ENCODE measurements around the gene DXO.
A peak's percentile ranks its signal among the peaks of the same experiment; 100 is the strongest.

The DXO gene

GRCh38 chr6:31958412-31958740 lies 13.6 kb downstream of the DXO start:
- H3K9me3 ChIP-seq (ENCODE audit: control insufficient read depth, insufficient read depth, low read length), result no peaks in the 10 kb centered on the region
- H3K27ac ChIP-seq (ENCODE audit: low read length), result no peak overlapping the region
- peaks cover 36% of the 10 kb centered on the region for H3K36me3 ChIP-seq (ENCODE audit: control insufficient read depth, insufficient read depth, low read length)
- no CpG with 5 or more reads among the region's 11 CpGs for WGBS (ENCODE audit: insufficient coverage, insufficient read length)
- no peak for DNase-seq (ENCODE audit: low read depth, low spot score)
- H3K27me3 ChIP-seq (ENCODE audit: control insufficient read depth, insufficient read depth, low read length), result no peaks in the 10 kb centered on the region
- peak overlapping the region; percentile 94 for H3K4me3 ChIP-seq (ENCODE audit: low read length)
- 0 out of 2 replicates have a peak, but pooled peaks cover 1% of the 10 kb centered on the region for H3K4me1 ChIP-seq (ENCODE audit: control insufficient read depth, insufficient read depth, low read length)

GRCh38 chr6:31956796-31957195 lies 15.1 kb downstream of the DXO start:
- H3K9me3 ChIP-seq (ENCODE audit: control insufficient read depth, insufficient read depth, low read length), result no peaks in the 10 kb centered on the region
- H3K4me1 ChIP-seq (ENCODE audit: control insufficient read depth, insufficient read depth, low read length), result 0 out of 2 replicates have a peak, but pooled peaks cover 1% of the 10 kb centered on the region
- no peak overlapping the region for H3K4me3 ChIP-seq (ENCODE audit: low read length)
- H3K27ac ChIP-seq (ENCODE audit: low read length), result no peak overlapping the region
- no peaks in the 10 kb centered on the region for H3K27me3 ChIP-seq (ENCODE audit: control insufficient read depth, insufficient read depth, low read length)
- H3K36me3 ChIP-seq (ENCODE audit: control insufficient read depth, insufficient read depth, low read length), result peaks cover 32% of the 10 kb centered on the region
- WGBS (ENCODE audit: insufficient coverage, insufficient read length), result no CpG with 5 or more reads among the region's 3 CpGs
- DNase-seq (ENCODE audit: low read depth, low spot score), result no peak

GRCh38 chr6:31954511-31954910 lies 17.4 kb downstream of the DXO start:
- H3K27ac ChIP-seq (ENCODE audit: low read length), result no peak overlapping the region
- no peak for DNase-seq (ENCODE audit: low read depth, low spot score)
- no peak overlapping the region for H3K4me3 ChIP-seq (ENCODE audit: low read length)
- no CpG with 5 or more reads among the region's 28 CpGs for WGBS (ENCODE audit: insufficient coverage, insufficient read length)
- H3K9me3 ChIP-seq (ENCODE audit: control insufficient read depth, insufficient read depth, low read length), result no peaks in the 10 kb centered on the region
- H3K4me1 ChIP-seq (ENCODE audit: control insufficient read depth, insufficient read depth, low read length), result 0 out of 2 replicates have a peak, but pooled peaks cover 1% of the 10 kb centered on the region
- H3K27me3 ChIP-seq (ENCODE audit: control insufficient read depth, insufficient read depth, low read length), result no peaks in the 10 kb centered on the region
- H3K36me3 ChIP-seq (ENCODE audit: control insufficient read depth, insufficient read depth, low read length), result peaks cover 31% of the 10 kb centered on the region

GRCh38 chr6:31952890-31953289 lies 19.0 kb downstream of the DXO start:
- peaks cover 31% of the 10 kb centered on the region for H3K36me3 ChIP-seq (ENCODE audit: control insufficient read depth, insufficient read depth, low read length)
- WGBS (ENCODE audit: insufficient coverage, insufficient read length), result no CpG with 5 or more reads among the region's 5 CpGs
- no peaks in the 10 kb centered on the region for H3K9me3 ChIP-seq (ENCODE audit: control insufficient read depth, insufficient read depth, low read length)
- no peak overlapping the region for H3K4me3 ChIP-seq (ENCODE audit: low read length)
- no peaks in the 10 kb centered on the region for H3K4me1 ChIP-seq (ENCODE audit: control insufficient read depth, insufficient read depth, low read length)
- no peak for DNase-seq (ENCODE audit: low read depth, low spot score)
- no peak overlapping the region for H3K27ac ChIP-seq (ENCODE audit: low read length)
- H3K27me3 ChIP-seq (ENCODE audit: control insufficient read depth, insufficient read depth, low read length), result no peaks in the 10 kb centered on the region

- no peaks in the 10 kb centered on the region for H3K9me3 ChIP-seq (ENCODE audit: control insufficient read depth, insufficient read depth, low read length)
- H3K27me3 ChIP-seq (ENCODE audit: control insufficient read depth, insufficient read depth, low read length), result no peaks in the 10 kb centered on the region
- no peaks in the 10 kb centered on the region for H3K4me1 ChIP-seq (ENCODE audit: control insufficient read depth, insufficient read depth, low read length)
- no peak overlapping the region for H3K4me3 ChIP-seq (ENCODE audit: low read length)
- DNase-seq (ENCODE audit: low read depth, low spot score), result peak; percentile 25
- no peak overlapping the region for H3K27ac ChIP-seq (ENCODE audit: low read length)
- WGBS (ENCODE audit: insufficient coverage, insufficient read length), result no CpG with 5 or more reads among the region's 5 CpGs
- peaks cover 31% of the 10 kb centered on the region for H3K36me3 ChIP-seq (ENCODE audit: control insufficient read depth, insufficient read depth, low read length)
Observed at GRCh38 chr6:31952140-31952805, 19.7 kb downstream of the DXO start.

- H3K27me3 ChIP-seq (ENCODE audit: control insufficient read depth, insufficient read depth, low read length), result no peaks in the 10 kb centered on the region
- no peaks in the 10 kb centered on the region for H3K4me1 ChIP-seq (ENCODE audit: control insufficient read depth, insufficient read depth, low read length)
- H3K36me3 ChIP-seq (ENCODE audit: control insufficient read depth, insufficient read depth, low read length), result peaks cover 26% of the 10 kb centered on the region
- H3K9me3 ChIP-seq (ENCODE audit: control insufficient read depth, insufficient read depth, low read length), result no peaks in the 10 kb centered on the region
- WGBS (ENCODE audit: insufficient coverage, insufficient read length), result no CpG with 5 or more reads among the region's 7 CpGs
- H3K27ac ChIP-seq (ENCODE audit: low read length), result no peak overlapping the region
- no peak overlapping the region for H3K4me3 ChIP-seq (ENCODE audit: low read length)
- no peak for DNase-seq (ENCODE audit: low read depth, low spot score)
Observed at GRCh38 chr6:31949926-31950548, 21.9 kb downstream of the DXO start.

GRCh38 chr6:31948753-31949413 lies 23.1 kb downstream of the DXO start:
- no peak for DNase-seq (ENCODE audit: low read depth, low spot score)
- no peaks in the 10 kb centered on the region for H3K27me3 ChIP-seq (ENCODE audit: control insufficient read depth, insufficient read depth, low read length)
- H3K36me3 ChIP-seq (ENCODE audit: control insufficient read depth, insufficient read depth, low read length), result peaks cover 18% of the 10 kb centered on the region
- no peaks in the 10 kb centered on the region for H3K4me1 ChIP-seq (ENCODE audit: control insufficient read depth, insufficient read depth, low read length)
- no CpG with 5 or more reads among the region's 6 CpGs for WGBS (ENCODE audit: insufficient coverage, insufficient read length)
- H3K27ac ChIP-seq (ENCODE audit: low read length), result no peak overlapping the region
- no peak overlapping the region for H3K4me3 ChIP-seq (ENCODE audit: low read length)
- no peaks in the 10 kb centered on the region for H3K9me3 ChIP-seq (ENCODE audit: control insufficient read depth, insufficient read depth, low read length)

- Histone ChIP-seq H3K27ac (ENCODE audit: low read length) (no peak overlapping the region), H3K36me3 (ENCODE audit: control insufficient read depth, insufficient read depth, low read length) (peaks cover 14% of the 10 kb centered on the region), H3K4me1 (ENCODE audit: control insufficient read depth, insufficient read depth, low read length) (no peaks in the 10 kb centered on the region), H3K9me3 (ENCODE audit: control insufficient read depth, insufficient read depth, low read length) (no peaks in the 10 kb centered on the region), H3K4me3 (ENCODE audit: low read length) (no peak overlapping the region), H3K27me3 (ENCODE audit: control insufficient read depth, insufficient read depth, low read length) (no peaks in the 10 kb centered on the region)
- DNase-seq (ENCODE audit: low read depth, low spot score), result no peak
- no CpG with 5 or more reads among the region's 5 CpGs for WGBS (ENCODE audit: insufficient coverage, insufficient read length)
Observed at GRCh38 chr6:31948306-31948705, 23.6 kb downstream of the DXO start.

- WGBS (ENCODE audit: insufficient coverage, insufficient read length), result no CpG with 5 or more reads among the region's 4 CpGs
- Histone ChIP-seq H3K4me3 (ENCODE audit: low read length) (no peak overlapping the region), H3K27ac (ENCODE audit: low read length) (no peak overlapping the region), H3K27me3 (ENCODE audit: control insufficient read depth, insufficient read depth, low read length) (no peaks in the 10 kb centered on the region), H3K4me1 (ENCODE audit: control insufficient read depth, insufficient read depth, low read length) (no peaks in the 10 kb centered on the region), H3K36me3 (ENCODE audit: control insufficient read depth, insufficient read depth, low read length) (peaks cover 11% of the 10 kb centered on the region), H3K9me3 (ENCODE audit: control insufficient read depth, insufficient read depth, low read length) (no peaks in the 10 kb centered on the region)
- no peak for DNase-seq (ENCODE audit: low read depth, low spot score)
Observed at GRCh38 chr6:31947864-31948263, 24.1 kb downstream of the DXO start.

- H3K4me1 ChIP-seq (ENCODE audit: control insufficient read depth, insufficient read depth, low read length), result no peaks in the 10 kb centered on the region
- no peaks in the 10 kb centered on the region for H3K27me3 ChIP-seq (ENCODE audit: control insufficient read depth, insufficient read depth, low read length)
- no peak overlapping the region for H3K27ac ChIP-seq (ENCODE audit: low read length)
- no peak for DNase-seq (ENCODE audit: low read depth, low spot score)
- no CpG with 5 or more reads among the region's 24 CpGs for WGBS (ENCODE audit: insufficient coverage, insufficient read length)
- no peak overlapping the region for H3K4me3 ChIP-seq (ENCODE audit: low read length)
- H3K36me3 ChIP-seq (ENCODE audit: control insufficient read depth, insufficient read depth, low read length), result peaks cover 9% of the 10 kb centered on the region; the same call in 1 of the 2 replicates
- no peaks in the 10 kb centered on the region for H3K9me3 ChIP-seq (ENCODE audit: control insufficient read depth, insufficient read depth, low read length)
Observed at GRCh38 chr6:31947070-31947675, 24.8 kb downstream of the DXO start.

Measured in iPS DF 6.9 (cell line).